Fibroblast of lung (primary cell): ENCODE measurements around the gene VWA8.

Source experiments
- CTCF ChIP-seq, 2 donors: IDR thresholded peaks in 1 of 2; conservative IDR thresholded peaks in 1 of 2; 1 replicate in 1 of 2; 2 replicates in 1 of 2; pipeline ENCODE4 v1.5.1; 2011 to 2012; ENCODE audit warnings: low read length in 2 of 2, control low read depth in 1 of 2, inconsistent platforms in 1 of 2, low read depth in 1 of 2, mild to moderate bottlenecking in 1 of 2
- EZH2 ChIP-seq: IDR thresholded peaks from 2 replicates; pipeline ENCODE4 v1.5.1; 2012; ENCODE audit warnings: low read length, control low read depth, mild to moderate bottlenecking; ENCODE audit errors: missing control alignments

- no peak for TF ChIP-seq CTCF (conservative IDR thresholded peaks at IDR 0.05 in 1 of 2, IDR thresholded peaks at IDR 0.05 in 1 of 2; ENCODE audit: low read depth in 1 of 2, low read length in 2 of 2)
- no peak for TF ChIP-seq EZH2
Measured at GRCh38 chr13:41854758-41855157, 106.2 kb downstream of the VWA8 start.
